HEK293 (cell line): Measurements from ENCODE around the gene LYPD6B.

Source experiments
- CTCF ChIA-PET: fragments of 350-600 bp; formaldehyde crosslinking; extraction: SDS; loops from one replicate; lab custom pipeline; 2021; ENCODE audit warnings: antibody characterized with exemption; lab: Yijun Ruan, JAX
- POLR2A ChIA-PET: fragments of 300-600 bp; formaldehyde crosslinking; extraction: SDS; loops from one replicate; lab custom pipeline; 2020; ENCODE audit warnings: antibody characterized with exemption, inconsistent platforms; lab: Yijun Ruan, JAX
- H3K27ac ChIP-seq: fragments of 200-500 bp; sonication (Bioruptor generic); 2 replicates; pipeline ENCODE4 v1.5.1; 2014; ENCODE audit warnings: low read depth, low read length, control low read depth, inconsistent platforms; ENCODE audit errors: extremely low read depth
- H3K36me3 ChIP-seq, 2 experiments: fragments of 200-500 bp in 1 of 2; sonication (Bioruptor generic) in 1 of 2; 1 replicate in 1 of 2; 2 replicates in 1 of 2; pipeline ENCODE4 v1.5.1; 2014 to 2017; ENCODE audit warnings: inconsistent platforms in 2 of 2, low read length in 2 of 2; ENCODE audit not compliant: control insufficient read depth in 2 of 2, insufficient read depth in 1 of 2
- H3K4me1 ChIP-seq: fragments of 200-500 bp; sonication (Bioruptor generic); 2 replicates; pipeline ENCODE4 v1.5.1; 2014; ENCODE audit warnings: mild to moderate bottlenecking, low read length, inconsistent platforms; ENCODE audit not compliant: control insufficient read depth, insufficient read depth
- H3K4me3 ChIP-seq: 2 replicates; pipeline ENCODE4 v1.5.1; 2011; ENCODE audit warnings: low read depth, mild to moderate bottlenecking, control low read depth, low read length, moderate library complexity
- H3K9me3 ChIP-seq: fragments of 200-500 bp; sonication (Bioruptor generic); 2 replicates; pipeline ENCODE4 v1.5.1; 2014; ENCODE audit warnings: low read depth, low read length, inconsistent platforms; ENCODE audit not compliant: control insufficient read depth, insufficient read depth
- HOXA7 ChIP-seq: sonication (generic); formaldehyde crosslinking; IDR thresholded peaks from 2 replicates; pipeline ENCODE4 v1.8.1; 2022; ENCODE audit warnings: missing genetic modification reagents, borderline replicate concordance
- HOXC10 ChIP-seq: sonication (generic); formaldehyde crosslinking; IDR thresholded peaks from 2 replicates; pipeline ENCODE4 v1.8.1; 2023; ENCODE audit warnings: mild to moderate bottlenecking, missing genetic modification reagents
- PRDM1 ChIP-seq: fragments of 450-650 bp; formaldehyde crosslinking; IDR thresholded peaks from 2 replicates; pipeline ENCODE4; 2016; ENCODE audit warnings: missing biosample characterization, missing genetic modification characterization
- PRDM6 ChIP-seq: fragments of 450-650 bp; formaldehyde crosslinking; IDR thresholded peaks from 2 replicates; pipeline ENCODE4 v1.5.1; 2017; ENCODE audit warnings: missing biosample characterization, missing genetic modification characterization
- SCRT2 ChIP-seq: fragments of 450-650 bp; formaldehyde crosslinking; IDR thresholded peaks from 2 replicates; pipeline ENCODE4 v1.5.1; 2016; ENCODE audit warnings: missing biosample characterization, missing genetic modification characterization
- ZBTB10 ChIP-seq: fragments of 450-650 bp; formaldehyde crosslinking; IDR thresholded peaks from 2 replicates; pipeline ENCODE4 v1.5.1; 2016; ENCODE audit warnings: missing biosample characterization, missing genetic modification characterization
- ZBTB44 ChIP-seq: fragments of 450-650 bp; IDR thresholded peaks from 2 replicates; pipeline ENCODE4 v1.5.1; 2018; ENCODE audit warnings: missing biosample characterization, mild to moderate bottlenecking, missing genetic modification characterization
- ZFHX2 ChIP-seq: fragments of 450-650 bp; formaldehyde crosslinking; conservative IDR thresholded peaks from 2 replicates; pipeline ENCODE4 v1.5.1; 2016; ENCODE audit warnings: missing biosample characterization, missing genetic modification characterization
- ZNF140 ChIP-seq: fragments of 450-650 bp; formaldehyde crosslinking; IDR thresholded peaks from 2 replicates; pipeline ENCODE4 v1.5.1; 2016; ENCODE audit warnings: missing biosample characterization, missing genetic modification characterization
- ZNF174 ChIP-seq: fragments of 450-650 bp; formaldehyde crosslinking; IDR thresholded peaks from 2 replicates; pipeline ENCODE4 v1.5.0; 2017; ENCODE audit warnings: missing biosample characterization, mild to moderate bottlenecking, missing genetic modification characterization
- ZNF175 ChIP-seq: fragments of 450-650 bp; formaldehyde crosslinking; IDR thresholded peaks from 2 replicates; pipeline ENCODE4 v1.5.1; 2016; ENCODE audit warnings: missing biosample characterization, missing genetic modification characterization
- ZNF280C ChIP-seq: fragments of 450-650 bp; formaldehyde crosslinking; IDR thresholded peaks from 2 replicates; pipeline ENCODE4 v1.5.1; 2016; ENCODE audit warnings: missing biosample characterization, missing genetic modification characterization
- ZNF354C ChIP-seq: fragments of 450-650 bp; formaldehyde crosslinking; IDR thresholded peaks from 2 replicates; pipeline ENCODE4 v1.5.1; 2016; ENCODE audit warnings: missing biosample characterization, missing genetic modification characterization, low read depth, borderline replicate concordance
- ZNF660 ChIP-seq: fragments of 450-650 bp; IDR thresholded peaks from 2 replicates; pipeline ENCODE4 v1.5.1; 2018; ENCODE audit warnings: missing biosample characterization, mild to moderate bottlenecking, missing genetic modification characterization
- ZNF76 ChIP-seq: fragments of 450-650 bp; formaldehyde crosslinking; IDR thresholded peaks from 2 replicates; pipeline ENCODE4; 2016; ENCODE audit warnings: low read depth, missing biosample characterization, missing genetic modification characterization, borderline replicate concordance
- ZNF776 ChIP-seq: fragments of 450-650 bp; formaldehyde crosslinking; IDR thresholded peaks from 2 replicates; pipeline ENCODE4 v1.5.0; 2017; ENCODE audit warnings: missing biosample characterization, missing genetic modification characterization, borderline replicate concordance
- ZSCAN16 ChIP-seq: fragments of 450-650 bp; formaldehyde crosslinking; IDR thresholded peaks from 2 replicates; pipeline ENCODE4 v1.5.1; 2016; ENCODE audit warnings: missing biosample characterization, missing genetic modification characterization
- TF ChIP-seq, protein P1 (sequence below): fragments of 450-650 bp; formaldehyde crosslinking; IDR thresholded peaks from 2 replicates; pipeline ENCODE4 v1.5.1; 2016; ENCODE audit warnings: missing biosample characterization, missing genetic modification characterization
- TF ChIP-seq, protein P2 (sequence below): fragments of 450-650 bp; formaldehyde crosslinking; IDR thresholded peaks from 2 replicates; pipeline ENCODE4 v1.5.1; 2016; ENCODE audit warnings: missing biosample characterization, missing genetic modification characterization, low read depth

The LYPD6B gene

GRCh38 chr2:149183187-149183586, 144.7 kb downstream of the LYPD6B start (continued):
- no peak for TF ChIP-seq ZNF776 (tag by site-specific recombination)
- TF ChIP-seq ZNF175 (tag by site-specific recombination): no peak
- TF ChIP-seq, protein P1, sequence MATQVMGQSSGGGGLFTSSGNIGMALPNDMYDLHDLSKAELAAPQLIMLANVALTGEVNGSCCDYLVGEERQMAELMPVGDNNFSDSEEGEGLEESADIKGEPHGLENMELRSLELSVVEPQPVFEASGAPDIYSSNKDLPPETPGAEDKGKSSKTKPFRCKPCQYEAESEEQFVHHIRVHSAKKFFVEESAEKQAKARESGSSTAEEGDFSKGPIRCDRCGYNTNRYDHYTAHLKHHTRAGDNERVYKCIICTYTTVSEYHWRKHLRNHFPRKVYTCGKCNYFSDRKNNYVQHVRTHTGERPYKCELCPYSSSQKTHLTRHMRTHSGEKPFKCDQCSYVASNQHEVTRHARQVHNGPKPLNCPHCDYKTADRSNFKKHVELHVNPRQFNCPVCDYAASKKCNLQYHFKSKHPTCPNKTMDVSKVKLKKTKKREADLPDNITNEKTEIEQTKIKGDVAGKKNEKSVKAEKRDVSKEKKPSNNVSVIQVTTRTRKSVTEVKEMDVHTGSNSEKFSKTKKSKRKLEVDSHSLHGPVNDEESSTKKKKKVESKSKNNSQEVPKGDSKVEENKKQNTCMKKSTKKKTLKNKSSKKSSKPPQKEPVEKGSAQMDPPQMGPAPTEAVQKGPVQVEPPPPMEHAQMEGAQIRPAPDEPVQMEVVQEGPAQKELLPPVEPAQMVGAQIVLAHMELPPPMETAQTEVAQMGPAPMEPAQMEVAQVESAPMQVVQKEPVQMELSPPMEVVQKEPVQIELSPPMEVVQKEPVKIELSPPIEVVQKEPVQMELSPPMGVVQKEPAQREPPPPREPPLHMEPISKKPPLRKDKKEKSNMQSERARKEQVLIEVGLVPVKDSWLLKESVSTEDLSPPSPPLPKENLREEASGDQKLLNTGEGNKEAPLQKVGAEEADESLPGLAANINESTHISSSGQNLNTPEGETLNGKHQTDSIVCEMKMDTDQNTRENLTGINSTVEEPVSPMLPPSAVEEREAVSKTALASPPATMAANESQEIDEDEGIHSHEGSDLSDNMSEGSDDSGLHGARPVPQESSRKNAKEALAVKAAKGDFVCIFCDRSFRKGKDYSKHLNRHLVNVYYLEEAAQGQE (tag by site-specific recombination): no peak
- TF ChIP-seq, all 188 proteins: peak for 0

DNA sequence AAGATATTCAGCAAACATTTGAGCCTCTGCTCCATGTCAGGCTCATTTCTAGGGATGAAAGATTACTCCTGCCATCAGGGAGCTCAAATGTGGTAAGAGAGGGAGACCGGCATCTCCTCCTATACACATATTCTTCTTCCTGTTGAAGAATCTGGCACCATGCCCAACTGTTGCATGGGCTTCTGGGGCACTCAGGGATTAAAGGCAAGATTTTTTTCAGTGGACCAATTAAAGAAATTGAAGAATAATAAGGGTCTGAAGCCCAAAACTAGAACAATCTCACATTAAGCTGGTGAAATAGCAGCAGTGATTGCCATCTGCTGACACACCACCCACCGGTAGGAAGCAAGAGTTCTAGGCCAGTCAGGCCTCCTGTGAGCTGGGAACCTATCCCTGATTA, 146.5 kb downstream of the LYPD6B start:
- POLR2A ChIA-PET: no interaction called here
- H3K4me1 ChIP-seq: no peaks in the 10 kb centered on the region
- TF ChIP-seq ZBTB44 (tag by site-specific recombination) (peak; percentile 33; the same call in 1 of the 2 replicates), ZNF140 (tag by site-specific recombination) (no peak), PRDM6 (tag by site-specific recombination) (peak; percentile 70; the same call in 1 of the 2 replicates), SCRT2 (0 out of 2 replicates have a peak, but pooled peaks have one; percentile 51), ZNF660 (tag by site-specific recombination) (0 out of 2 replicates have a peak, but pooled peaks have one; percentile 27)
- TF ChIP-seq, all 188 proteins: peak for 4
- no peaks in the 10 kb centered on the region for H3K9me3 ChIP-seq
- CTCF ChIA-PET: interaction anchor here (1.0 kb wide), 1 partner anchor 166 kb away, joined by 3 read pairs; no protein-coding TSS in a partner anchor
- H3K27ac ChIP-seq: no peak overlapping the region
- H3K36me3 ChIP-seq: no peaks in the 10 kb centered on the region
- no peak overlapping the region for H3K4me3 ChIP-seq

GRCh38 chr2:149185942-149186490, 147.5 kb downstream of the LYPD6B start:
- Histone ChIP-seq H3K4me1 (no peaks in the 10 kb centered on the region), H3K27ac (no peak overlapping the region), H3K4me3 (no peak overlapping the region), H3K36me3 (no peaks in the 10 kb centered on the region), H3K9me3 (no peaks in the 10 kb centered on the region)
- ChIA-PET POLR2A (no interaction called here), CTCF (interaction anchor here (1.0 to 1.5 kb wide), 2 partner anchors 296 to 376 kb away, joined by 3 to 5 read pairs; no protein-coding TSS in a partner anchor)
- no peak for TF ChIP-seq ZBTB10 (tag by site-specific recombination)
- no peak for TF ChIP-seq ZNF174 (tag by site-specific recombination)
- no peak for TF ChIP-seq ZFHX2 (tag by site-specific recombination)
- TF ChIP-seq, protein P2, sequence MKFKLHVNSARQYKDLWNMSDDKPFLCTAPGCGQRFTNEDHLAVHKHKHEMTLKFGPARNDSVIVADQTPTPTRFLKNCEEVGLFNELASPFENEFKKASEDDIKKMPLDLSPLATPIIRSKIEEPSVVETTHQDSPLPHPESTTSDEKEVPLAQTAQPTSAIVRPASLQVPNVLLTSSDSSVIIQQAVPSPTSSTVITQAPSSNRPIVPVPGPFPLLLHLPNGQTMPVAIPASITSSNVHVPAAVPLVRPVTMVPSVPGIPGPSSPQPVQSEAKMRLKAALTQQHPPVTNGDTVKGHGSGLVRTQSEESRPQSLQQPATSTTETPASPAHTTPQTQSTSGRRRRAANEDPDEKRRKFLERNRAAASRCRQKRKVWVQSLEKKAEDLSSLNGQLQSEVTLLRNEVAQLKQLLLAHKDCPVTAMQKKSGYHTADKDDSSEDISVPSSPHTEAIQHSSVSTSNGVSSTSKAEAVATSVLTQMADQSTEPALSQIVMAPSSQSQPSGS: no peak
- no peak for TF ChIP-seq HOXC10 (CRISPR knock-in tag)
- no peak for TF ChIP-seq PRDM1 (tag by site-specific recombination)
- no peak for TF ChIP-seq ZNF280C (tag by site-specific recombination)
- no peak for TF ChIP-seq HOXA7
- TF ChIP-seq ZNF354C (tag by site-specific recombination): no peak
- no peak for TF ChIP-seq ZSCAN16 (tag by site-specific recombination)
- no peak for TF ChIP-seq ZNF76
